Measurements from ENCODE around the gene SNAPIN.

SNAPIN gene

GRCh38 chr1:153648000-153648643, 10.4 kb upstream of the SNAPIN start:
- H3K4ac ChIP-seq (ENCODE audit: low read length): no peak overlapping the region
- no peak for DNase-seq (ENCODE audit: low spot score)
- peaks cover 0 to 3% of the 10 kb centered on the region in 2 donors for H3K4me1 ChIP-seq (ENCODE audit: control insufficient read depth in 2 of 2, insufficient read depth in 1 of 2, low read depth in 1 of 2, low read length in 2 of 2)
- H3K23ac ChIP-seq (ENCODE audit: low read depth, low read length, poor library complexity): no peak overlapping the region
- no peak overlapping the region for H3K27ac ChIP-seq (replicated peaks; ENCODE audit: low read length)
- no peak overlapping the region for H2AFZ ChIP-seq (ENCODE audit: low read length)
- peak overlapping the region; percentile 50 for H3K18ac ChIP-seq (ENCODE audit: low read length)
- H3K4me2 ChIP-seq (ENCODE audit: insufficient read depth, low read length, poor library complexity, severe bottlenecking): no peak overlapping the region
- WGBS, 2 donors (ENCODE audit: extremely low coverage in 2 of 2, insufficient read length in 2 of 2, insufficient replicate concordance in 1 of 2): no CpG with 5 or more reads among the region's 10 CpGs
- no peak overlapping the region for H2BK12ac ChIP-seq (ENCODE audit: low read length)
- peaks cover 16 to 44% of the 10 kb centered on the region in 2 donors for H3K36me3 ChIP-seq (replicated peaks in 1 of 2; ENCODE audit: control insufficient read depth in 2 of 2, insufficient read depth in 2 of 2, low read length in 2 of 2)
- H3K9me3 ChIP-seq (replicated peaks in 1 of 2; ENCODE audit: control insufficient read depth in 2 of 2, insufficient read depth in 1 of 2, low read depth in 1 of 2, low read length in 2 of 2): no peaks in the 10 kb centered on the region
- H2BK120ac ChIP-seq (ENCODE audit: low read depth, low read length): no peak overlapping the region
- no peaks in the 10 kb centered on the region for H3K27me3 ChIP-seq (ENCODE audit: control insufficient read depth in 3 of 3, insufficient read depth in 3 of 3, low read depth in 1 of 3, low read length in 3 of 3)
- H3K4me3 ChIP-seq (ENCODE audit: low read length in 2 of 2): no peak overlapping the region
- H2BK15ac ChIP-seq (ENCODE audit: low read length): no peak overlapping the region
- H2BK5ac ChIP-seq (ENCODE audit: low read length): no peak overlapping the region
- H3K79me1 ChIP-seq (ENCODE audit: low read depth, low read length): no peaks in the 10 kb centered on the region
- H3K14ac ChIP-seq (ENCODE audit: low read length): no peak overlapping the region
- no peak overlapping the region for H4K8ac ChIP-seq (ENCODE audit: low read depth, low read length)
- no peak overlapping the region for H3K9ac ChIP-seq (ENCODE audit: low read depth, low read length, poor library complexity)
- no peak overlapping the region for H2AK5ac ChIP-seq (ENCODE audit: low read depth, low read length)
- no peak overlapping the region for H4K91ac ChIP-seq (ENCODE audit: low read depth, low read length, poor library complexity)

GRCh38 chr1:153649137-153649862, 9.2 kb upstream of the SNAPIN start:
- Histone ChIP-seq H3K4me3 (ENCODE audit: low read length in 2 of 2) (no peak overlapping the region), H4K8ac (ENCODE audit: low read depth, low read length) (no peak overlapping the region), H3K9ac (ENCODE audit: low read depth, low read length, poor library complexity) (no peak overlapping the region), H3K36me3 (replicated peaks in 1 of 2; ENCODE audit: control insufficient read depth in 2 of 2, insufficient read depth in 2 of 2, low read length in 2 of 2) (peaks cover 12 to 33% of the 10 kb centered on the region in 2 donors), H2BK5ac (ENCODE audit: low read length) (peak overlapping the region; percentile 5), H3K27ac (replicated peaks; ENCODE audit: low read length) (no peak overlapping the region), H4K91ac (ENCODE audit: low read depth, low read length, poor library complexity) (no peak overlapping the region), H3K79me1 (ENCODE audit: low read depth, low read length) (no peaks in the 10 kb centered on the region), H3K14ac (ENCODE audit: low read length) (no peak overlapping the region), H3K27me3 (ENCODE audit: control insufficient read depth in 3 of 3, insufficient read depth in 3 of 3, low read depth in 1 of 3, low read length in 3 of 3) (no peaks in the 10 kb centered on the region), H2BK12ac (ENCODE audit: low read length) (no peak overlapping the region), H3K9me3 (replicated peaks in 1 of 2; ENCODE audit: control insufficient read depth in 2 of 2, insufficient read depth in 1 of 2, low read depth in 1 of 2, low read length in 2 of 2) (no peaks in the 10 kb centered on the region), H3K4me2 (ENCODE audit: insufficient read depth, low read length, poor library complexity, severe bottlenecking) (no peak overlapping the region), H2BK15ac (ENCODE audit: low read length) (no peak overlapping the region), H2AK5ac (ENCODE audit: low read depth, low read length) (peak overlapping the region; percentile 12), H3K4me1 (ENCODE audit: control insufficient read depth in 2 of 2, insufficient read depth in 1 of 2, low read depth in 1 of 2, low read length in 2 of 2) (peaks cover 0 to 3% of the 10 kb centered on the region in 2 donors), H2BK120ac (ENCODE audit: low read depth, low read length) (no peak overlapping the region), H3K4ac (ENCODE audit: low read length) (no peak overlapping the region), H3K23ac (ENCODE audit: low read depth, low read length, poor library complexity) (no peak overlapping the region), H2AFZ (ENCODE audit: low read length) (no peak overlapping the region), H3K18ac (ENCODE audit: low read length) (no peak overlapping the region)
- no CpG with 5 or more reads among the region's 3 CpGs for WGBS, 2 donors (ENCODE audit: extremely low coverage in 2 of 2, insufficient read length in 2 of 2, insufficient replicate concordance in 1 of 2)
- DNase-seq (ENCODE audit: low spot score): no peak

DNA sequence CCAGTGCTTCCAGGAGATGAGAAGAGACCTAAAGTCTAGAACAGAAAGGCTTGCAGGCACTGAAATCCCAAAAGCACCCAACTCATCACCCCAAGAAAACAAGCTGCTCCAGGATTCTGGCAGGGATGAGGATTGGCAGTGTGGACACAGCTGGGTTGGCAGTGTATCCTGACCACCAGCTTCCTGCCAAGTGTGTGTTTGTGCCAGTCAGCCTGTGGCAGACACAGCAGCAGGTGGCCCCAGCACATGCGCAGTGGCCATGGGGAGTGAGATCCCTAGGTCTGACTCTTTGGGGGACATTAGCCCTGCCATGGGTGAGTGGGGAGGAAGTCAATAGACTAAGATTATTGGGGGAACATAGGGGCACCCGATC, 8.7 kb upstream of the SNAPIN start:
- H2BK5ac ChIP-seq (ENCODE audit: low read length): no peak overlapping the region
- H3K14ac ChIP-seq (ENCODE audit: low read length): no peak overlapping the region
- no peak overlapping the region for H2AFZ ChIP-seq (ENCODE audit: low read length)
- H3K79me1 ChIP-seq (ENCODE audit: low read depth, low read length): no peaks in the 10 kb centered on the region
- no peak overlapping the region for H3K9ac ChIP-seq (ENCODE audit: low read depth, low read length, poor library complexity)
- no peak overlapping the region for H2AK5ac ChIP-seq (ENCODE audit: low read depth, low read length)
- H3K36me3 ChIP-seq (replicated peaks in 1 of 2; ENCODE audit: control insufficient read depth in 2 of 2, insufficient read depth in 2 of 2, low read length in 2 of 2): peaks cover 11 to 27% of the 10 kb centered on the region in 2 donors
- no peak overlapping the region for H4K91ac ChIP-seq (ENCODE audit: low read depth, low read length, poor library complexity)
- no peak overlapping the region for H2BK12ac ChIP-seq (ENCODE audit: low read length)
- H3K23ac ChIP-seq (ENCODE audit: low read depth, low read length, poor library complexity): no peak overlapping the region
- DNase-seq (ENCODE audit: low spot score): no peak
- H2BK15ac ChIP-seq (ENCODE audit: low read length): no peak overlapping the region
- H3K4me1 ChIP-seq (ENCODE audit: control insufficient read depth in 2 of 2, insufficient read depth in 1 of 2, low read depth in 1 of 2, low read length in 2 of 2): peaks cover 0 to 3% of the 10 kb centered on the region in 2 donors
- no CpG with 5 or more reads among the region's 2 CpGs for WGBS, 2 donors (ENCODE audit: extremely low coverage in 2 of 2, insufficient read length in 2 of 2, insufficient replicate concordance in 1 of 2)
- no peak overlapping the region for H3K27ac ChIP-seq (replicated peaks; ENCODE audit: low read length)
- no peak overlapping the region for H2BK120ac ChIP-seq (ENCODE audit: low read depth, low read length)
- no peaks in the 10 kb centered on the region for H3K9me3 ChIP-seq (replicated peaks in 1 of 2; ENCODE audit: control insufficient read depth in 2 of 2, insufficient read depth in 1 of 2, low read depth in 1 of 2, low read length in 2 of 2)
- no peak overlapping the region for H3K4me2 ChIP-seq (ENCODE audit: insufficient read depth, low read length, poor library complexity, severe bottlenecking)
- no peak overlapping the region for H3K4ac ChIP-seq (ENCODE audit: low read length)
- H3K18ac ChIP-seq (ENCODE audit: low read length): no peak overlapping the region
- H3K4me3 ChIP-seq (ENCODE audit: low read length in 2 of 2): peak overlapping the region in 1 of 2 donors; percentile 44
- no peaks in the 10 kb centered on the region for H3K27me3 ChIP-seq (ENCODE audit: control insufficient read depth in 3 of 3, insufficient read depth in 3 of 3, low read depth in 1 of 3, low read length in 3 of 3)
- H4K8ac ChIP-seq (ENCODE audit: low read depth, low read length): no peak overlapping the region

GRCh38 chr1:153651771-153652170, 6.7 kb upstream of the SNAPIN start:
- H3K9me3 ChIP-seq (replicated peaks in 1 of 2; ENCODE audit: control insufficient read depth in 2 of 2, insufficient read depth in 1 of 2, low read depth in 1 of 2, low read length in 2 of 2): no peaks in the 10 kb centered on the region
- no peak overlapping the region for H3K27ac ChIP-seq (replicated peaks; ENCODE audit: low read length)
- H3K23ac ChIP-seq (ENCODE audit: low read depth, low read length, poor library complexity): no peak overlapping the region
- peaks cover 0 to 8% of the 10 kb centered on the region in 2 donors for H3K36me3 ChIP-seq (replicated peaks in 1 of 2; ENCODE audit: control insufficient read depth in 2 of 2, insufficient read depth in 2 of 2, low read length in 2 of 2)
- H3K4me3 ChIP-seq (ENCODE audit: low read length in 2 of 2): peak overlapping the region in 1 of 2 donors; percentile 33
- H2AFZ ChIP-seq (ENCODE audit: low read length): no peak overlapping the region
- no peak overlapping the region for H3K4ac ChIP-seq (ENCODE audit: low read length)
- H3K9ac ChIP-seq (ENCODE audit: low read depth, low read length, poor library complexity): peak overlapping the region; percentile 12
- no CpG with 5 or more reads among the region's 1 CpG for whole genome bisulfite sequencing, 2 donors (ENCODE audit: extremely low coverage in 2 of 2, insufficient read length in 2 of 2, insufficient replicate concordance in 1 of 2)
- no peaks in the 10 kb centered on the region for H3K79me1 ChIP-seq (ENCODE audit: low read depth, low read length)
- DNase-seq (ENCODE audit: low spot score): no peak
- no peak overlapping the region for H3K4me2 ChIP-seq (ENCODE audit: insufficient read depth, low read length, poor library complexity, severe bottlenecking)
- H3K4me1 ChIP-seq (ENCODE audit: control insufficient read depth in 2 of 2, insufficient read depth in 1 of 2, low read depth in 1 of 2, low read length in 2 of 2): peaks cover 0 to 3% of the 10 kb centered on the region in 2 donors
- no peak overlapping the region for H2BK15ac ChIP-seq (ENCODE audit: low read length)
- H2BK120ac ChIP-seq (ENCODE audit: low read depth, low read length): no peak overlapping the region
- H2AK5ac ChIP-seq (ENCODE audit: low read depth, low read length): peak overlapping the region; percentile 68
- peak overlapping the region; percentile 8 for H3K18ac ChIP-seq (ENCODE audit: low read length)
- H2BK12ac ChIP-seq (ENCODE audit: low read length): no peak overlapping the region
- H3K27me3 ChIP-seq (ENCODE audit: control insufficient read depth in 3 of 3, insufficient read depth in 3 of 3, low read depth in 1 of 3, low read length in 3 of 3): no peaks in the 10 kb centered on the region
- no peak overlapping the region for H4K91ac ChIP-seq (ENCODE audit: low read depth, low read length, poor library complexity)
- no peak overlapping the region for H4K8ac ChIP-seq (ENCODE audit: low read depth, low read length)
- no peak overlapping the region for H2BK5ac ChIP-seq (ENCODE audit: low read length)
- H3K14ac ChIP-seq (ENCODE audit: low read length): no peak overlapping the region

All from neuronal stem cell (in vitro differentiated cells).